Measurements from ENCODE around the gene CAMKMT. TPM values are rescaled to one million over a fixed set of nuclear protein-coding genes. Genes with fewer than 3 reads are reported as not detected.

Gene CAMKMT
- total RNA-seq, 2 experiments from 2014 or later: 25.7 to 27.4 TPM

DNA sequence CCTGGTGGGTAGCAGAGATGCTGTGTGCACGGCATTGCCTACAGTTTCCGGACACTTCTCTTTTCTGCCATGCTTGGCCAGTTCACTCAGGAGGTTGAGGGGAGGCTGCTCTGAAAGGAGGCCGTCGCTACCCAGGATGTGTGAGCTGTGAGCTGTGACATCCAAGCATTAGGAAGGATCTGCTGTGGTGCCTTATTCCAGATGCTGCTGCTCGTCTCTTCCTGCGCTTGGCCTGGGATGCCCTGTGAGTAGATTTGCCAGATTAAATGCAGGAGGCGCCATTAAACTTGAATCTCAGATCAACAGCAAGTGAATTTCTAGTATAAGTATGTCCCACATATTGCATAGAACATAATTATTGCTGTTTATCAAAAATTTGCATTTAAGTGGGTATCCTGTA, 455.5 kb downstream of the CAMKMT start:
- ChIA-PET CTCF (ENCODE audit: unreplicated experiment) (no interaction called here), POLR2A (no interaction called here)
- H3K9me3 ChIP-seq (ENCODE audit: low read length): no peaks in the 10 kb centered on the region
- H2AFZ ChIP-seq (ENCODE audit: low read length): no peak overlapping the region
- no peaks in the 10 kb centered on the region for H3K36me3 ChIP-seq (ENCODE audit: insufficient read depth, low read length)
- intact Hi-C loops (cut with micrococcal nuclease; ENCODE audit: unreplicated experiment): no loop called here
- H3K9me2 ChIP-seq (ENCODE audit: insufficient read depth, low read length): no peaks in the 10 kb centered on the region
- H3K27ac ChIP-seq (ENCODE audit: low read depth, low read length, poor library complexity, severe bottlenecking): no peak overlapping the region
- no peak overlapping the region for H3K4me3 ChIP-seq (ENCODE audit: low read depth, low read length, poor library complexity, severe bottlenecking)
- DNase-seq (ENCODE audit: low spot score): no peak
- H3K4me2 ChIP-seq (ENCODE audit: low read length): no peak overlapping the region
- H3K4me1 ChIP-seq (ENCODE audit: insufficient read depth, low read length, poor library complexity, severe bottlenecking): no peaks in the 10 kb centered on the region
- no peaks in the 10 kb centered on the region for H4K20me1 ChIP-seq (ENCODE audit: insufficient read depth, low read length)
- no peak for TF ChIP-seq EZH2phosphoT487 (IDR thresholded peaks at IDR 0.05; ENCODE audit: borderline replicate concordance, low read depth, low read length)
- TF ChIP-seq, protein P1, sequence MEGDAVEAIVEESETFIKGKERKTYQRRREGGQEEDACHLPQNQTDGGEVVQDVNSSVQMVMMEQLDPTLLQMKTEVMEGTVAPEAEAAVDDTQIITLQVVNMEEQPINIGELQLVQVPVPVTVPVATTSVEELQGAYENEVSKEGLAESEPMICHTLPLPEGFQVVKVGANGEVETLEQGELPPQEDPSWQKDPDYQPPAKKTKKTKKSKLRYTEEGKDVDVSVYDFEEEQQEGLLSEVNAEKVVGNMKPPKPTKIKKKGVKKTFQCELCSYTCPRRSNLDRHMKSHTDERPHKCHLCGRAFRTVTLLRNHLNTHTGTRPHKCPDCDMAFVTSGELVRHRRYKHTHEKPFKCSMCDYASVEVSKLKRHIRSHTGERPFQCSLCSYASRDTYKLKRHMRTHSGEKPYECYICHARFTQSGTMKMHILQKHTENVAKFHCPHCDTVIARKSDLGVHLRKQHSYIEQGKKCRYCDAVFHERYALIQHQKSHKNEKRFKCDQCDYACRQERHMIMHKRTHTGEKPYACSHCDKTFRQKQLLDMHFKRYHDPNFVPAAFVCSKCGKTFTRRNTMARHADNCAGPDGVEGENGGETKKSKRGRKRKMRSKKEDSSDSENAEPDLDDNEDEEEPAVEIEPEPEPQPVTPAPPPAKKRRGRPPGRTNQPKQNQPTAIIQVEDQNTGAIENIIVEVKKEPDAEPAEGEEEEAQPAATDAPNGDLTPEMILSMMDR (conservative IDR thresholded peaks at IDR 0.05; ENCODE audit: low read length): no peak
- no peaks in the 10 kb centered on the region for H3K79me2 ChIP-seq (ENCODE audit: insufficient read depth, low read depth, low read length)
- no TSS peak for BruUV-seq (replicated peaks)

DNA sequence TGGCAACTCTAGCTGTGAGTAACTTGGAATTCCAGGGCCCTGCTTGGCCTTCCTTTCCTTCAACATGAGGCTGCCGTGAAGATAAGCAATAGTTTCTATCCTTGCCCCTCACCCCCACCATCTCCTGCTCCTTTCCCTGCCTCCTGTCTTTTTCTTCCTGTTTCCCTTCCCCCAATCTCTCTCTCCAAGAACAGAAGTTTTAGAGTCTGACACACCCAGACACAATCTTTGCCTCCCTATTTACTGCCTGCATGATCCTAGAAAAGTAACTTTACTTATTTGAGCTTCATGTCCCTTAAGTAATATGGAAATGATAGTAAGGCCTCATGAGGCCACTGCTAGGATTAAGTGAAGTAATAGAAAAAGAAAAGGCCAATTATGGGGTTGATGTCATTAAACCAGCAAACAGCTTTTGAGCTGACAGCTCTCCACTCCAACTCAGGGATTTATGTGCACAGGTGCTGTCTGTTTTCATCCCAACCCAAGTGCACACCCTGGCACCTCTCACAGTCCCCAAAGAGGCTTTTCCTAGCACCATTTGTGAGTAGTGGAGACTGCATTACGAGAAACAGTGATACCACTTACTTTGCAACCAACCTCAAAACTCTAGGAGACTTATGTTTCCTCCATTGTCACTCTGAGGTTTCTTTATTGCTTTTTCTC, 456.1 kb downstream of the CAMKMT start:
- intact Hi-C loops (cut with micrococcal nuclease; ENCODE audit: unreplicated experiment): no loop called here
- BruUV-seq (replicated peaks): no TSS peak
- CTCF ChIA-PET (ENCODE audit: unreplicated experiment): no interaction called here
- H2AFZ ChIP-seq (ENCODE audit: low read length): no peak overlapping the region
- no peaks in the 10 kb centered on the region for H3K79me2 ChIP-seq (ENCODE audit: insufficient read depth, low read depth, low read length)
- no peaks in the 10 kb centered on the region for H3K9me3 ChIP-seq (ENCODE audit: low read length)
- no peaks in the 10 kb centered on the region for H3K4me1 ChIP-seq (ENCODE audit: insufficient read depth, low read length, poor library complexity, severe bottlenecking)
- TF ChIP-seq, protein P1 (conservative IDR thresholded peaks at IDR 0.05; ENCODE audit: low read length): no peak
- H3K9me2 ChIP-seq (ENCODE audit: insufficient read depth, low read length): no peaks in the 10 kb centered on the region
- no peaks in the 10 kb centered on the region for H4K20me1 ChIP-seq (ENCODE audit: insufficient read depth, low read length)
- no peak overlapping the region for H3K4me3 ChIP-seq (ENCODE audit: low read depth, low read length, poor library complexity, severe bottlenecking)
- H3K27ac ChIP-seq (ENCODE audit: low read depth, low read length, poor library complexity, severe bottlenecking): no peak overlapping the region
- POLR2A ChIA-PET: no interaction called here
- no peak overlapping the region for H3K4me2 ChIP-seq (ENCODE audit: low read length)
- no peak for DNase-seq (ENCODE audit: low spot score)
- H3K36me3 ChIP-seq (ENCODE audit: insufficient read depth, low read length): no peaks in the 10 kb centered on the region

DNA sequence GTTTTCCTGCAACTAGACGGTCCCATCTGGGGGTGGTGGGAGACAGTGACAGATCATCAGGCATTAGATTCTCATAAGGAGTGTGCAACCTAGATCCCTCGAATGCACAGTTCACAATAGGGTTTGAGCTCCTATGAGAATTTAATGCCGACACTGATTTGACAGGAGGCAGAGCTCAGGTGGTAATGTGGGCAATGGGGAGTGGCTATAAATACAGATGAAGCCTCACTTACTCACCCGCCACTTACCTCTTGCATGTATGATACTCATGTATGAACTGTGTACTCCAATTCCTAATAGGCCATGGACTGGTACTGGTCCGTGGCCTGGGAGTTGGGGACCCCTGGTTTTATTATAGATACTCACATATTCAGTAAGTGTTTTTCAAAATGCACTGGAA, 457.3 kb downstream of the CAMKMT start:
- Histone ChIP-seq H4K20me1 (ENCODE audit: insufficient read depth, low read length) (no peaks in the 10 kb centered on the region), H2AFZ (ENCODE audit: low read length) (no peak overlapping the region), H3K4me2 (ENCODE audit: low read length) (no peak overlapping the region), H3K4me1 (ENCODE audit: insufficient read depth, low read length, poor library complexity, severe bottlenecking) (no peaks in the 10 kb centered on the region), H3K79me2 (ENCODE audit: insufficient read depth, low read depth, low read length) (no peaks in the 10 kb centered on the region), H3K9me3 (ENCODE audit: low read length) (no peaks in the 10 kb centered on the region), H3K9me2 (ENCODE audit: insufficient read depth, low read length) (no peaks in the 10 kb centered on the region), H3K27ac (ENCODE audit: low read depth, low read length, poor library complexity, severe bottlenecking) (no peak overlapping the region), H3K36me3 (ENCODE audit: insufficient read depth, low read length) (no peaks in the 10 kb centered on the region), H3K4me3 (ENCODE audit: low read depth, low read length, poor library complexity, severe bottlenecking) (no peak overlapping the region)
- no peak for DNase-seq (ENCODE audit: low spot score)
- no TSS peak for BruUV-seq (replicated peaks)
- ChIA-PET POLR2A (interaction anchor here (0.6 kb wide), 1 partner anchor 121 kb away, joined by 5 read pairs; no protein-coding TSS in a partner anchor), CTCF (ENCODE audit: unreplicated experiment) (no interaction called here)
- TF ChIP-seq, protein P1 (conservative IDR thresholded peaks at IDR 0.05; ENCODE audit: low read length): no peak
- no peak for TF ChIP-seq EZH2phosphoT487 (IDR thresholded peaks at IDR 0.05; ENCODE audit: borderline replicate concordance, low read depth, low read length)
- intact Hi-C loops (cut with micrococcal nuclease; ENCODE audit: unreplicated experiment): no loop called here
